Naive B cell (primary cell): ENCODE data around the gene EIF3C. TPM values are rescaled to one million over a fixed set of nuclear protein-coding genes. Genes with fewer than 3 reads are reported as not detected.
"Not testable (repeated sequence)": the region's sequence is repeated elsewhere in the genome, so short reads cannot be mapped to it uniquely, and the experiment has no call there.

Experiments
- ATAC-seq, 2 donors: fragments of 150-1000 bp; cut with Tn5 transposase; 2 replicates each; pipeline ENCODE4 v1.10.0; 2021; ENCODE audit warnings: low read depth in 2 of 2, mild to moderate bottlenecking in 2 of 2, moderate library complexity in 2 of 2
- DNase-seq: peaks from one replicate; pipeline ENCODE4 v3.0.0; 2022
- H3K27ac Mint-ChIP-seq, 6 donors: one replicate each; pipeline ENCODE4 v1.8.0; 2020 to 2022; ENCODE audit warnings: mild to moderate bottlenecking in 6 of 6, mixed read lengths in 6 of 6, moderate library complexity in 5 of 6, inconsistent platforms in 2 of 6
- H3K27me3 Mint-ChIP-seq, 3 donors: one replicate each; pipeline ENCODE4 v1.8.0; 2021 to 2022; ENCODE audit warnings: mixed read lengths in 3 of 3, mild to moderate bottlenecking in 1 of 3
- H3K36me3 Mint-ChIP-seq, 2 donors: one replicate each; pipeline ENCODE4 v1.8.0; 2020 to 2022; ENCODE audit warnings: mixed read lengths in 2 of 2, inconsistent platforms in 1 of 2, mild to moderate bottlenecking in 1 of 2
- H3K4me1 Mint-ChIP-seq, 3 donors: one replicate each; pipeline ENCODE4 v1.8.0; 2020 to 2022; ENCODE audit warnings: mixed read lengths in 3 of 3, inconsistent platforms in 1 of 3, mild to moderate bottlenecking in 1 of 3, moderate library complexity in 1 of 3
- H3K4me3 Mint-ChIP-seq, 8 donors: one replicate each; pipeline ENCODE4 v1.8.0; 2020 to 2022; ENCODE audit warnings: mild to moderate bottlenecking in 8 of 8, mixed read lengths in 8 of 8, moderate library complexity in 8 of 8, inconsistent platforms in 2 of 8
- H3K9me3 Mint-ChIP-seq, 7 donors: one replicate each; pipeline ENCODE4 v1.8.0; 2020 to 2022; ENCODE audit warnings: mixed read lengths in 7 of 7, mild to moderate bottlenecking in 5 of 7, inconsistent platforms in 2 of 7, moderate library complexity in 1 of 7
- polyA plus RNA-seq, 6 donors: library from polyadenylated mRNA; unstranded; fragments of 300-500 nt; fragmentation: Illumina TruSeq; gene quantifications; one replicate each; pipeline ENCODE4 v1.2.3, GENCODE V29; 2021; ENCODE audit warnings: low read depth in 6 of 6

EIF3C gene, protein sequence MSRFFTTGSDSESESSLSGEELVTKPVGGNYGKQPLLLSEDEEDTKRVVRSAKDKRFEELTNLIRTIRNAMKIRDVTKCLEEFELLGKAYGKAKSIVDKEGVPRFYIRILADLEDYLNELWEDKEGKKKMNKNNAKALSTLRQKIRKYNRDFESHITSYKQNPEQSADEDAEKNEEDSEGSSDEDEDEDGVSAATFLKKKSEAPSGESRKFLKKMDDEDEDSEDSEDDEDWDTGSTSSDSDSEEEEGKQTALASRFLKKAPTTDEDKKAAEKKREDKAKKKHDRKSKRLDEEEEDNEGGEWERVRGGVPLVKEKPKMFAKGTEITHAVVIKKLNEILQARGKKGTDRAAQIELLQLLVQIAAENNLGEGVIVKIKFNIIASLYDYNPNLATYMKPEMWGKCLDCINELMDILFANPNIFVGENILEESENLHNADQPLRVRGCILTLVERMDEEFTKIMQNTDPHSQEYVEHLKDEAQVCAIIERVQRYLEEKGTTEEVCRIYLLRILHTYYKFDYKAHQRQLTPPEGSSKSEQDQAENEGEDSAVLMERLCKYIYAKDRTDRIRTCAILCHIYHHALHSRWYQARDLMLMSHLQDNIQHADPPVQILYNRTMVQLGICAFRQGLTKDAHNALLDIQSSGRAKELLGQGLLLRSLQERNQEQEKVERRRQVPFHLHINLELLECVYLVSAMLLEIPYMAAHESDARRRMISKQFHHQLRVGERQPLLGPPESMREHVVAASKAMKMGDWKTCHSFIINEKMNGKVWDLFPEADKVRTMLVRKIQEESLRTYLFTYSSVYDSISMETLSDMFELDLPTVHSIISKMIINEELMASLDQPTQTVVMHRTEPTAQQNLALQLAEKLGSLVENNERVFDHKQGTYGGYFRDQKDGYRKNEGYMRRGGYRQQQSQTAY
- polyA plus RNA-seq, result 100 to 1,000 TPM; 140 to 243 (median 203) TPM

DNA sequence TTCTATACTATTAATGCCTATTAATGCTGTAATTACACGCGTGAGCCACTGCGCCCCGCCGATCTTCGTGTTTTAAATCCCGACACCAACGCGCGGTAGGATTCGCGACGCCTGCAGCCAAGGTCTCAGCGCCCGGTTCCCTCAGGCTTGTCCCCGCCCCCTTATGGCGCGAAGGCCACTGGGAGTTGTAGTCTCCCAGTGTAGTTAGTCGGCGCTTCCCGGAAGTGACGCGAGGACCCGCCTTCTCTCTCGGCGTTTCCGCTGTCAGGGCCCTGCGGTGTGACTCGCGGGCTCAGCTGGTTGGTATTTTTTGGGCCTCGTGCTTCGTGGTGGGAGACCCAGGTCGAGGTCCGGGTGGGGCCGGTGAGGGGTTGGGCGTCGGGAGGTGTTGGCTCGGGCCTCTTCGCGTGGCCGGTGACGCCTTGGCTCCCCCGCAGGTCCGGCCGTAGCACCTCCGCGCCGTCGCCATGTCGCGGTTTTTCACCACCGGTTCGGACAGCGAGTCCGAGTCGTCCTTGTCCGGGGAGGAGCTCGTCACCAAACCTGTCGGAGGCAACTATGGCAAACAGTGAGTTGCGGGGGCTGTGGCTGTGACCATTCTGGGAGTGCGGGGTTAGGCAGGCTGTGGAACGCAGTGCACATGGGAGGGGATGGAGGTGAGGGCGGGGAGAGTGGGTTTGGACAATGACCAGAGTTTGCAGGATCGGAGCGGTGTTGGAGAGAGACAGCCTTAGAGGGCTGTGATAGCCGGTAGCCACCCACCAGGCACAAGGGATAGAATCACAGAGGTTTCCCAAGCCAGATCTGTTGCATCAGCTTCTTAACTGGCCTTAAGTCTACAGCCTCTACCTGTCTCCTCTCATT lies at the start of gene EIF3C:
EIF3C (plus strand) TSS at position 245 of the 864 bp plus-strand sequence; CDS start at position 468, 223 bp downstream.
- H3K4me3 Mint-ChIP-seq, result peak within 1 kb of the TSS in 4 of 8 donors; percentile 35 to 82 (median 70)
- not testable (repeated sequence) for H3K27me3 Mint-ChIP-seq, H3K4me1 Mint-ChIP-seq, H3K9me3 Mint-ChIP-seq, DNase-seq, H3K27ac Mint-ChIP-seq, H3K36me3 Mint-ChIP-seq
- ATAC-seq, result peak; percentile 100

- not testable (repeated sequence) for ATAC-seq, H3K27ac Mint-ChIP-seq, H3K9me3 Mint-ChIP-seq, DNase-seq, H3K4me1 Mint-ChIP-seq, H3K4me3 Mint-ChIP-seq, H3K36me3 Mint-ChIP-seq, H3K27me3 Mint-ChIP-seq
These were observed 45.0 kb upstream of the EIF3C start for GRCh38 chr16:28666264-28666663.

- H3K36me3 Mint-ChIP-seq, ATAC-seq, DNase-seq, H3K27ac Mint-ChIP-seq, H3K4me3 Mint-ChIP-seq, H3K27me3 Mint-ChIP-seq, H3K4me1 Mint-ChIP-seq, H3K9me3 Mint-ChIP-seq: not testable (repeated sequence)
These were observed 43.8 kb upstream of the EIF3C start for GRCh38 chr16:28667480-28667879.

DNA sequence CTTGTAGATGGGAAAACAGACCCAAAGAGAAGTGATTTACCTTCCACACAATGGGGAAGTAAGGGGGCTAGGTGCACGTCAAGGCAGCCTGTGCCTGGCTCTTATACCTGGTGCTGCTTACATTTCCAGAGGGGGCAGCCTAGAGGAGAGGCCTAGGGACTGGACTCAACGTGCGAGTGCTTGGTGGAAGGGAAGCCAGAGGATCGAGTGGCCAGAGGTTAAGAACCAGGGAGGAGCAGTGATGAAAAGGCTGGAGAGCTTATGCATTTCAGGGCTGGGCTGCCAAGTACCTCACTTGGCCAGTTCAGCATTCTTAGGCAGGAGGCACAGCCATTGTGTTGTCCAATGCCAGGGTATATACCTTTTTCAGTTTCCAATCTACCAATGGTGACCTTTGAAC lies 43.1 kb upstream of the EIF3C start:
- not testable (repeated sequence) for H3K4me1 Mint-ChIP-seq, H3K9me3 Mint-ChIP-seq, H3K27ac Mint-ChIP-seq, H3K27me3 Mint-ChIP-seq, H3K4me3 Mint-ChIP-seq, DNase-seq, H3K36me3 Mint-ChIP-seq, ATAC-seq

GRCh38 chr16:28688327-28688952 lies 22.8 kb upstream of the EIF3C start:
- not testable (repeated sequence) for H3K27me3 Mint-ChIP-seq, H3K9me3 Mint-ChIP-seq, H3K36me3 Mint-ChIP-seq, DNase-seq, H3K4me1 Mint-ChIP-seq, H3K27ac Mint-ChIP-seq
- H3K4me3 Mint-ChIP-seq, result peak overlapping the region in 1 of 8 donors; percentile 71
- peak; percentile 93 to 94 for ATAC-seq

GRCh38 chr16:28689425-28689824 lies 21.8 kb upstream of the EIF3C start:
- not testable (repeated sequence) for H3K27me3 Mint-ChIP-seq, H3K9me3 Mint-ChIP-seq

DNA sequence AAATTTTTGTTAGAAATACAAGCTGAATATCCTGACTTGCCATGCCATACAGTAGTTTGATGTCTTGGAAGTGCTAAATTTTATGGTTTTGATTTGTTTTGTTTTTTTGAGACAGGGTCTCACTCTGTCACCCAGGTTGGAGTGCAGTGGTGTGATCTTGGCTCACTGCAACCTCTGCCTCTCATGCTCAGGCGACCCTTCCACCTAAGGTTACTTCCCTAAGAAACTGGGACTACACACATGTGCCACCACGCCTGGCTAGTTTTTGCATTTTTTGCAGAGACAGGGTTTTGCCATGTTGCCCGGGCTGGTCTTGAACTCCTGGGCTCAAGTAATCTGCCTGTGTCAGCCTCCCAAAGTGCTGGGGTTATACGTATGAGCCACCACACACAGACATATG lies 19.5 kb upstream of the EIF3C start:
- DNase-seq, H3K36me3 Mint-ChIP-seq, H3K4me1 Mint-ChIP-seq, H3K4me3 Mint-ChIP-seq, H3K27ac Mint-ChIP-seq, H3K9me3 Mint-ChIP-seq, H3K27me3 Mint-ChIP-seq: not testable (repeated sequence)
- peak; percentile 38 to 41 for ATAC-seq

More at GRCh38 chr16:28689425-28689824, 21.8 kb upstream of the EIF3C start:
- not testable (repeated sequence) for H3K4me3 Mint-ChIP-seq, H3K4me1 Mint-ChIP-seq, H3K27ac Mint-ChIP-seq, ATAC-seq, DNase-seq, H3K36me3 Mint-ChIP-seq

GRCh38 chr16:28693257-28693950 lies 17.9 kb upstream of the EIF3C start:
- not testable (repeated sequence) for H3K36me3 Mint-ChIP-seq, H3K27me3 Mint-ChIP-seq

GRCh38 chr16:28699792-28700191 lies 11.5 kb upstream of the EIF3C start:
- not testable (repeated sequence) for H3K4me3 Mint-ChIP-seq, ATAC-seq, H3K4me1 Mint-ChIP-seq, DNase-seq, H3K27me3 Mint-ChIP-seq, H3K9me3 Mint-ChIP-seq, H3K27ac Mint-ChIP-seq, H3K36me3 Mint-ChIP-seq

More at GRCh38 chr16:28693257-28693950, 17.9 kb upstream of the EIF3C start:
- H3K27ac Mint-ChIP-seq, H3K9me3 Mint-ChIP-seq, ATAC-seq, H3K4me1 Mint-ChIP-seq, H3K4me3 Mint-ChIP-seq, DNase-seq: not testable (repeated sequence)

GRCh38 chr16:28700349-28700748 lies 10.9 kb upstream of the EIF3C start:
- not testable (repeated sequence) for H3K27ac Mint-ChIP-seq, H3K36me3 Mint-ChIP-seq, H3K4me3 Mint-ChIP-seq, ATAC-seq, H3K9me3 Mint-ChIP-seq, H3K4me1 Mint-ChIP-seq, DNase-seq, H3K27me3 Mint-ChIP-seq

DNA sequence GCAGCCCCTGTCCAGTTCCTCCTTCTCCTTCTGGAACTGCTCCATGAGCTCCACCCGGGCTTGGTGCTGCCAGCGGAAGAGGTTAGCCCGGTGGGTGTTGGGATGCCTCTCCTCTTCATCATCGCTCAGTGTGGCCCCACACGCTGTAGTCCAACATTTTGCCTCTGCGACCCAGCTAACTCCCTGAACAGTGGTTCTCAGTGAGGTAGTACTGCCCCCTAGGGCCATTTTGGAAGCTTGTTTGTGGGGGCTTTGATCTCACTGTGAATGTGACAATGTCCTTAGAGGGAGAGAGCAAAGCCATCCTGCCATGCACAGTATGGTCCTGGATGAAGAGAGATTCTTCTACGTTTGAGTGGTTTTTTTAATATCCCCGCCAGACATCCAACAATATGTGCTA lies 9.9 kb upstream of the EIF3C start:
- H3K27ac Mint-ChIP-seq, H3K9me3 Mint-ChIP-seq, ATAC-seq, H3K4me1 Mint-ChIP-seq, DNase-seq, H3K27me3 Mint-ChIP-seq, H3K4me3 Mint-ChIP-seq, H3K36me3 Mint-ChIP-seq: not testable (repeated sequence)

DNA sequence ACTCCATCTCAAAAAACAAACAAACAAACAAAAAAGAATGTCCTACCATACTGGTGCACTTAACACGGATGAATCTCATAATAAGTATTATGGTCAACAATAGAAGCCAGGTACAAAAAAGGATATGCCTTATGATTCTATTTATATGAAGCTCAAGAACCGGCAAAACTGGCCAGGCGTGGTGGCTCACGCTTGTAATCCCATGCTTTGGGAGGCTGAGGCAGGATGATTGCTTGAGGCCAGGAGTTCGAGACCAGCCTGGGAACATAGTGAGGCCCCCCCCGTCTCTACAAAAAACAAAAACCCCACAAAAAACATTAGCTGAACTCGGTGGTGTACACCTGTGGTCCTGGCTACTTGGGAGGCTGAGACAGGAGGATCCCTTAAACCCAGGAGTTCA lies 7.0 kb upstream of the EIF3C start:
- DNase-seq, H3K4me3 Mint-ChIP-seq, H3K27ac Mint-ChIP-seq, H3K27me3 Mint-ChIP-seq, ATAC-seq, H3K4me1 Mint-ChIP-seq, H3K9me3 Mint-ChIP-seq, H3K36me3 Mint-ChIP-seq: not testable (repeated sequence)
